Astrocyte (in vitro differentiated cells and primary cell): Measurements from ENCODE around the gene VPS37B.

Experiments
- CTCF ChIP-seq: IDR thresholded peaks from 2 replicates; pipeline ENCODE4 v1.5.1; 2011; ENCODE audit warnings: low read depth, mild to moderate bottlenecking, inconsistent platforms, low read length, moderate library complexity; ENCODE audit not compliant: insufficient read depth
- EZH2 ChIP-seq: IDR thresholded peaks from 2 replicates; pipeline ENCODE4 v1.6.1; 2012; ENCODE audit warnings: mild to moderate bottlenecking, low read length, inconsistent platforms; ENCODE audit not compliant: insufficient read depth

DNA sequence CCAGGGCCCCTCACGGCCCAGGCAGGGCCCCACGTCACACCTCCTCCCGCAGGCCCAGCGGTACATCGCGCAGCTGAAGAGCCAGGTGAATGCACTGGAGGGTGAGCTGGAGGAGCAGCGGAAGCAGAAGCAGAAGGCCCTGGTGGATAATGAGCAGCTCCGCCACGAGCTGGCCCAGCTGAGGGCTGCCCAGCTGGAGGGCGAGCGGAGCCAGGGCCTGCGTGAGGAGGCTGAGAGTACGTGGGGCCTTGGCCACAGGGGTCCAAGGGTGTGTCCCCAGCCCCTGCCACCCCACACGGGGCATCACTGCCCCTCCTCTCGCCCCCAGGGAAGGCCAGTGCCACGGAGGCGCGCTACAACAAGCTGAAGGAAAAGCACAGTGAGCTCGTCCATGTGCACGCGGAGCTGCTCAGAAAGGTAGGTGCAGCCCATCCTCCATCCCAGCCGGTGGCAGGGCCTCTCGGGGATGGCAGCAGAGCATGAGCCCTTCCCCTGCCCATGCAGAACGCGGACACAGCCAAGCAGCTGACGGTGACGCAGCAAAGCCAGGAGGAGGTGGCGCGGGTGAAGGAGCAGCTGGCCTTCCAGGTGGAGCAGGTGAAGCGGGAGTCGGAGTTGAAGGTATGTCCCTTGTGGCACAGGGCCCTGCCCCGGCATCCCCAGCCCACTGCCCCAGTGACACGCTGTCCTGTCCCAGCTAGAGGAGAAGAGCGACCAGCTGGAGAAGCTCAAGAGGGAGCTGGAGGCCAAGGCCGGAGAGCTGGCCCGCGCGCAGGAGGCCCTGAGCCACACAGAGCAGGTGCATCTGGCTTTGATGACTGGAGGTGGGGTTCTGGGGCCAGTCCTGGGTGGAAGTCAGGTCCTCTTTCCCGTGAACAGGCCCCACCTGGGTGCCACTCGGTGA, 39.7 kb downstream of the VPS37B start:
- TF ChIP-seq CTCF (no peak), EZH2 (no peak)
